Head of caudate nucleus (tissue), 42 donors: ENCODE data around the gene PDE6C.
"Not testable (repeated sequence)": the region's sequence is repeated elsewhere in the genome, so short reads cannot be mapped to it uniquely, and the experiment has no call there.

Experiments used
- DNase-seq, 42 donors: peaks; one replicate each; pipeline versions ENCODE4 v3.0.0 to v3.0.0-alpha.2; 2020 to 2021; ENCODE audit warnings: mixed read lengths in 7 of 42
- intact Hi-C: fragments of 100-400 bp; cut with DNase I; formaldehyde crosslinking; loops from one replicate; pipeline ENCODE4 v1.15.0; 2022

PDE6C gene

GRCh38 chr10:93678805-93679587 lies 66.7 kb downstream of the PDE6C start:
- intact Hi-C loops: no loop called here

DNA sequence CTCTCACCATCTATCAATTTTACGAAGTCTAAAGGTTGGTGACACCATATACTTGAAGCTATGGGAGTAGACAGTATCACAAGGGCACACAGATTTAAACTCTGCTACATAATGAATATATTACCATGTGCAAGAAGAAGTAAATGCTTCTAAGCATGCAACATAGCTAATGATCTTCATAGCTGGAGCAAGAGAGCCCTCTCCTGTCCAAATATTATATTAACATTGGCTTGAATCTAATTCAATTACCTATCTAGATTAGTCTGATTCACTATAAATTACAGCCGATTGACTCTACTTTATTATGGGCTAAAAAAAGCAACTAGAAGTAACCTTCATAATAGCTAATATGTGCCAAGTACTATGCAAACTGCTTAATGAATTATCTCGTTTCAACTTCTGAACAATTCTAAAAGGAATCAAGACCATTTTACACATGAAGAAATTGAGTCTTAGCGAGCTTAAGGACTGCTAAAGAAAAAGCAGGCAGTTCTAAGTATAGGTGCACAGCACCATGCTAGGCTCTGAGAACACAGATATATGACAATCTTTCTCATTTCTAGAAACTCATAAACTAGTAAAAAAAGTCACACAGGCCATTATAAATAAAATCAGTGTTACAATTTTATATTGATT lies 68.2 kb downstream of the PDE6C start:
- DNase-seq: peak in 2 of 42 donors; percentile 11 to 31
- intact Hi-C loops: no loop called here

More at GRCh38 chr10:93678805-93679587, 66.7 kb downstream of the PDE6C start:
- DNase-seq: peak in 2 of 42 donors; percentile 13 to 24

- intact Hi-C loops: no loop called here
These were observed 75.4 kb downstream of the PDE6C start for GRCh38 chr10:93687737-93688136.

DNA sequence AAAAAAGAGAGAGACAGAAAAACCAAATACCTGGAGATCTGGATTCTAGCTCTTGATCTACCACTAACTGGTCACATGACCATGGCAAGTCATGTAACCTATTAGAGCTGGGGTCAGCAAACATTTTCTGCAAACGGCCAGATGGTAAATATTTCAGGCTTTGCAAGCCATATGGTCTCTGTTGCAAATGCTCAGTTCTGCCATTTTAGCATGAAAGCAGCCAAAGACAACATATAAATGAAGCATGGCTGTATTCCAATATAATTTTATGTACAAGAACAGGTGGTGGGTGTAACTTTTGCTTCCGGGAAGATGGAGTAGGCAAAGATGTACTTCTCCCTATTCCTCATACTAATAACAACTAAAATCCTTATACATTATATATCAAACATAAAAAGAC lies 83.4 kb downstream of the PDE6C start:
- intact Hi-C loops: no loop called here
- DNase-seq: no peak

More at GRCh38 chr10:93687737-93688136, 75.4 kb downstream of the PDE6C start:
- DNase-seq: no peak

DNA sequence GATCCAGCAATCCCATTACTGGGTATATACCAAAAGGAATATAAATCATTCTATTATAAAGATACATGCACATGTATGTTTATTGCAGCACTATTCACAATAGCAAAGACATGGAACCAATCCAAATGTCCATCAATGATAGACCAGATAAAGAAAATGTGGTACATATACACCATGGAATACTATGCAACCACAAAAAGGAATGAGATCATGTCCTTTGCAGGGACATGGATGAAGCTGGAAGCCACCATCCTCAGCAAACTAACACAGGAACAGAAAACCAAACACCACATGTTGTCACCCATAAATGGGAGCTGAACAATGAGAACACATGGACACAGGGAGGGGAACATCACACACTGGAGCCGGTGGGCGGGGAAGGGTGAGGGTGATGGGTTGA lies 84.2 kb downstream of the PDE6C start:
- DNase-seq, intact Hi-C loops: not testable (repeated sequence)

GRCh38 chr10:93697207-93697606 lies 84.9 kb downstream of the PDE6C start:
- intact Hi-C loops: no loop called here
- DNase-seq: no peak

- DNase-seq: peak in 14 of 42 donors; percentile 8 to 44 (median 20)
- intact Hi-C loops: loop anchor here (5.0 to 10.0 kb wide), 2 partner anchors 53 to 115 kb away; partner anchors contain the start of gene LGI1
These were observed 89.5 kb downstream of the PDE6C start for GRCh38 chr10:93701866-93702209.

- DNase-seq: peak; percentile 81 to 97 (median 92)
- intact Hi-C loops: loop anchor here (5.0 to 10.0 kb wide), 2 partner anchors 52 to 115 kb away; partner anchors contain the start of gene LGI1
These were observed 90.1 kb downstream of the PDE6C start, which contains the start of gene FRA10AC1 for GRCh38 chr10:93702210-93703001. FRA10AC1 (minus strand) TSS chr10:93702592; CDS start chr10:93700106, 2,486 bp downstream.

GRCh38 chr10:93703066-93703465 lies 90.7 kb downstream of the PDE6C start:
- peak in 24 of 42 donors; percentile 6 to 69 (median 28) for DNase-seq

GRCh38 chr10:93703841-93704240 lies 91.5 kb downstream of the PDE6C start:
- no peak for DNase-seq
- intact Hi-C loops: loop anchor here (5.0 to 10.0 kb wide), 2 partner anchors 51 to 113 kb away; partner anchors contain the start of gene LGI1

More at GRCh38 chr10:93703066-93703465, 90.7 kb downstream of the PDE6C start:
- intact Hi-C loops: loop anchor here (5.0 to 10.0 kb wide), 2 partner anchors 52 to 114 kb away; partner anchors contain the start of gene LGI1

DNA sequence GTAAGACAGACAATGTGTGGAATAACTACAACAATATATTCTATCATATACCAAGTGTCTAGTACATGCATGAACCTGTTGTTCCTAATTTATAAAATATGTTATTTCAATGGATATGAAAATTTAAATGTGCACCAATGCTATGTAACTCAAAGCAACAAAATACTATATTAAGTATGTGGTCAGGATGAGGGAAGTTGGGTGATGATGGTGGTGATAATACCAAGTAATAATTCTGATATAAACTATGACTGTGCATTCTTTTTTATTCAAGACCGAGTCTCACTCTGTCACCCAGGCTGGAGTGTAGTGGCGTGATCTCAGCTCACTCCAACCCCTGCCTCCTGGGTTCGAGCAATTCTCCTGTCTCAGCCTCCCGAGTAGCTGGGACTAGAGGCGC lies 92.1 kb downstream of the PDE6C start:
- intact Hi-C loops: loop anchor here (5.0 to 10.0 kb wide), 2 partner anchors 50 to 113 kb away; partner anchors contain the start of gene LGI1

DNA sequence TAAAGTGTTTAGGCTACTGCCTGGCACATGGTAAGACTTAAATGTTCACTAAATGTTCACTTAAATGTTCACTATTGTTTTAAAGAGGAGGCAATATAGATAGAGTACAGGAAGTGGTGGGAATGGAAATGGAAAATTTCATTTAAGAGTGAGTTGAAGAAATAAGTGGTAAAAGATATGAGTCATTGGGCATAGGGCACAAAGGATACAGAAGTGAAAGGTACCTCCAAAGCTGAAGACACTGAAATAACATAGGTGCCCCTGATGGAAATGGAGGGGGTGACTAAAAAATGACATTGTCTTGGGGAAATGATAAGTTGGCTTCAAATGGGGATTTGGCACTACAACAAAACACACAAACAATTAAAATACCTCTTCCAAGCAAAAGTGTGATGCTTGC lies 95.3 kb downstream of the PDE6C start:
- intact Hi-C loops: loop anchor here (10.0 kb wide), 1 partner anchor 47 kb away; the partner anchor contains the start of gene LGI1
- DNase-seq: no peak

More for the DNA sequence above, 92.1 kb downstream of the PDE6C start:
- no peak for DNase-seq

DNA sequence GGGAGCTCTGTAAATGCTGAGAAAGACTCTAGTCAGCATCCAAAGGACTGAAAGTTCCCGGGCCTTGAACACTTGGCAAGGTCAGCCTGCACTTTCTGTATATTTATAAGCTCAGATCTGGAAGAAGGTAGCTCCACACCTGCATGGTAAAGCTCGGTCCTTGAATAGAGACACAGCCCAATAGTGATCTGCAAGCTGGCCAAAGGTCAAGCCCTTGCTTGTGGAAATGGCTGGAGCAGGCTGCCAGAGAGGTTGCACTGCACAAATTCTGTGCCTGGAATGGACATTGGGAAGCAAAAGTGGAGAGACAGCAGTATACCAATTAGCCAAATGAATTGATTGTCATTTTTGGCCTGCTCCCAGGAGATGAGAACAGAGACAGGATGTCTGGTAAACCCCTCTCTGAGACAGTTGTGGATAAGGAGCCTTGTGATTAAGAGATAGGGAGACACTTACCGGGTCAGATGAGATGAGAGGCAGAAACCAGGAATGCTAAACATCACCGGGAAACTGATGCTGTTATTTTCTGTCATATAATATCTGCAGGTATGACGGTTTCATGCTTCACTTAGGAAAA lies 98.1 kb downstream of the PDE6C start:
- no peak for DNase-seq
- intact Hi-C loops: no loop called here

- DNase-seq: no peak
- intact Hi-C loops: no loop called here
These were observed 99.6 kb downstream of the PDE6C start for GRCh38 chr10:93711891-93712290.

DNA sequence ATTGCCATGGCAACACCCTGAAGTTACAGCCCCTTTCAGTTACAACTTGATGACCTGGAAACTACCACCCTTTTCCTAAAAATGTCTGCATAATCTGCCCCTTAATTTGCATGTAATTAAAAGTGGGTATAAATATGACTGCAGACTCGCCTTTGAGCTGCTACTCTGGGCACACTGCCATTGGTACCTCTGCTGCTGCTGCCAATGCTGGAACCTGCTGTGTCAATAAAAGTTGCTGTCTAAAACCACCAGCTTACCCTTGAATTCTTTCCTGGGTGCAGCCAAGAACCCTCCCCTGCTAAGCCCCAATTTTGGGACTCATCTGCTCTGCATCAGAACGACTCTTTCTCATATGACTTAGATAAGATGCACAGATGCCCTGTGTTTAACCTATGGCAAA lies 100.3 kb downstream of the PDE6C start:
- intact Hi-C loops: no loop called here
- peak in 1 of 42 donors; percentile 10 for DNase-seq

GRCh38 chr10:93715345-93715744 lies 103.0 kb downstream of the PDE6C start:
- intact Hi-C loops: no loop called here
- no peak for DNase-seq
